IMR-90 (cell line): Measurements from ENCODE around the gene CCDC33. TPM values are rescaled to one million over a fixed set of nuclear protein-coding genes. Genes with fewer than 3 reads are reported as not detected.

Source experiments
- ATAC-seq: fragments of 200-7000 bp; cut with Tn5 transposase; 2 replicates; pipeline ENCODE4 v1.9.1; 2020; ENCODE audit warnings: low read depth, mild to moderate bottlenecking, moderate library complexity
- BruUV-seq: library from RNA; stranded (reverse); fragments of 400-500 nt; replicated peaks from 2 replicates; lab custom pipeline; 2021; lab: Mats Ljungman, UMichigan
- CTCF ChIA-PET: fragments of 300-600 bp; formaldehyde crosslinking; extraction: SDS; loops from one replicate; lab custom pipeline; 2021; ENCODE audit warnings: antibody characterized with exemption; lab: Yijun Ruan, JAX
- POLR2A ChIA-PET: fragments of 300-600 bp; sonication (Branson Sonifier 250); formaldehyde crosslinking; loops from one replicate; lab custom pipeline; 2022; ENCODE audit warnings: antibody characterized with exemption; ENCODE audit not compliant: unreplicated experiment; lab: Charles Lee
- DNase-seq: peaks from one replicate; pipeline ENCODE4 v3.0.0; 2013
- H2AFZ ChIP-seq: replicated peaks from 2 replicates; pipeline ENCODE3; 2013; ENCODE audit warnings: low read length, mild to moderate bottlenecking; ENCODE audit not compliant: poor library complexity
- H2AK5ac ChIP-seq: 2 replicates; pipeline ENCODE4 v1.6.1; 2013; ENCODE audit warnings: low read depth, low read length, inconsistent platforms
- H2AK9ac ChIP-seq: replicated peaks from 2 replicates; pipeline ENCODE3; 2013; ENCODE audit warnings: mild to moderate bottlenecking, low read depth, low read length, moderate library complexity; ENCODE audit not compliant: poor library complexity
- H2BK120ac ChIP-seq: 2 replicates; pipeline ENCODE4 v1.6.1; 2013; ENCODE audit warnings: low read depth, low read length, inconsistent platforms
- H2BK15ac ChIP-seq: 3 replicates; pipeline ENCODE4 v1.6.1; 2013; ENCODE audit warnings: low read depth, low read length, inconsistent platforms
- H2BK20ac ChIP-seq: 2 replicates; pipeline ENCODE4 v1.6.1; 2013; ENCODE audit warnings: low read depth, mild to moderate bottlenecking, inconsistent platforms, low read length, moderate library complexity
- H2BK5ac ChIP-seq: 2 replicates; pipeline ENCODE4 v1.6.1; 2013; ENCODE audit warnings: mild to moderate bottlenecking, low read depth, low read length, inconsistent platforms; ENCODE audit not compliant: poor library complexity, severe bottlenecking
- H3K14ac ChIP-seq: replicated peaks from 2 replicates; pipeline ENCODE4 v1.6.1; 2013; ENCODE audit warnings: low read depth, low read length, inconsistent platforms
- H3K18ac ChIP-seq: 2 replicates; pipeline ENCODE4 v1.6.1; 2013; ENCODE audit warnings: low read depth, low read length, control low read depth
- H3K23ac ChIP-seq: 2 replicates; pipeline ENCODE4 v1.6.1; 2013; ENCODE audit warnings: low read depth, low read length, inconsistent platforms
- H3K27ac ChIP-seq: 2 replicates; pipeline ENCODE4 v1.5.1; 2013; ENCODE audit warnings: mild to moderate bottlenecking, control low read depth, low read length; ENCODE audit not compliant: insufficient read depth
- H3K27me3 ChIP-seq: 2 replicates; pipeline ENCODE4 v1.6.1; 2013; ENCODE audit warnings: low read length; ENCODE audit not compliant: control insufficient read depth, insufficient read depth
- H3K36me3 ChIP-seq: 2 replicates; pipeline ENCODE4 v1.6.1; 2013; ENCODE audit warnings: low read length, mixed read lengths; ENCODE audit not compliant: control insufficient read depth, insufficient read depth
- H3K4ac ChIP-seq: 2 replicates; pipeline ENCODE4 v1.6.1; 2013; ENCODE audit warnings: low read depth, low read length, inconsistent platforms
- H3K4me1 ChIP-seq: 2 replicates; pipeline ENCODE4 v1.6.1; 2013; ENCODE audit warnings: low read length, mixed read lengths; ENCODE audit not compliant: control insufficient read depth, insufficient read depth
- H3K4me2 ChIP-seq: 2 replicates; pipeline ENCODE4 v1.6.1; 2013; ENCODE audit warnings: low read depth, mild to moderate bottlenecking, control low read depth, low read length, moderate library complexity
- H3K4me3 ChIP-seq: 2 replicates; pipeline ENCODE4 v1.5.1; 2013; ENCODE audit warnings: low read depth, mild to moderate bottlenecking, control low read depth, low read length, moderate library complexity; ENCODE audit not compliant: insufficient read depth
- H3K56ac ChIP-seq: 2 replicates; pipeline ENCODE4 v1.6.1; 2013; ENCODE audit warnings: low read length, inconsistent platforms; ENCODE audit not compliant: insufficient read depth; ENCODE audit errors: extremely low read depth
- H3K79me1 ChIP-seq, 2 experiments: 2 replicates each; pipeline ENCODE4 v1.6.1; 2013; ENCODE audit warnings: low read length in 2 of 2, inconsistent platforms in 1 of 2, low read depth in 1 of 2
- H3K9ac ChIP-seq: 2 replicates; pipeline ENCODE4 v1.6.1; 2013; ENCODE audit warnings: low read depth, low read length, control low read depth
- H3K9me1 ChIP-seq: 2 replicates; pipeline ENCODE4 v1.6.1; 2013; ENCODE audit warnings: low read length, inconsistent platforms; ENCODE audit not compliant: insufficient read depth
- H3K9me3 ChIP-seq: 2 replicates; pipeline ENCODE4 v1.6.1; 2013; ENCODE audit warnings: low read length; ENCODE audit not compliant: control insufficient read depth, insufficient read depth
- H4K20me1 ChIP-seq: 2 replicates; pipeline ENCODE4 v1.6.1; 2013; ENCODE audit warnings: low read length, inconsistent platforms; ENCODE audit not compliant: insufficient read depth
- H4K5ac ChIP-seq: 2 replicates; pipeline ENCODE4 v1.6.1; 2013; ENCODE audit warnings: mild to moderate bottlenecking, low read depth, low read length, control low read depth
- H4K8ac ChIP-seq, 2 experiments: 2 replicates each; pipeline ENCODE4 v1.6.1; 2013; ENCODE audit warnings: low read depth in 2 of 2, low read length in 2 of 2, control low read depth in 1 of 2, inconsistent platforms in 1 of 2
- H4K91ac ChIP-seq: 2 replicates; pipeline ENCODE4 v1.6.1; 2013; ENCODE audit warnings: low read depth, low read length, inconsistent platforms; ENCODE audit not compliant: insufficient read depth
- FOS ChIP-seq: fragments of 150-350 bp; IDR thresholded peaks from 2 replicates; pipeline ENCODE4 v1.6.1; 2016; ENCODE audit warnings: low read depth, low read length
- MAZ ChIP-seq: IDR thresholded peaks from 2 replicates; pipeline ENCODE4 v1.6.1; 2012; ENCODE audit warnings: low read depth, mild to moderate bottlenecking, low read length, improper control_type of control experiment, moderate library complexity, borderline replicate concordance
- MXI1 ChIP-seq: IDR thresholded peaks from 2 replicates; pipeline ENCODE4 v1.6.1; 2012; ENCODE audit warnings: low read depth, mild to moderate bottlenecking, low read length, moderate library complexity, borderline replicate concordance
- NFE2L2 ChIP-seq: fragments of 150-350 bp; IDR thresholded peaks from 2 replicates; pipeline ENCODE4 v1.6.1; 2016; ENCODE audit warnings: low read depth, mild to moderate bottlenecking, low read length
- RAD21 ChIP-seq: IDR thresholded peaks from 2 replicates; pipeline ENCODE4 v1.6.1; 2012; ENCODE audit warnings: low read length, improper control_type of control experiment
- RFX5 ChIP-seq: IDR thresholded peaks from 2 replicates; pipeline ENCODE4 v1.8.0; 2012; ENCODE audit warnings: low read depth, mild to moderate bottlenecking, low read length, moderate library complexity
- SMC3 ChIP-seq: fragments of 150-350 bp; IDR thresholded peaks from 2 replicates; pipeline ENCODE4 v1.6.1; 2016; ENCODE audit warnings: low read depth, mild to moderate bottlenecking, antibody characterized with exemption, low read length, moderate library complexity
- USF2 ChIP-seq: fragments of 150-350 bp; IDR thresholded peaks from 2 replicates; pipeline ENCODE4 v1.6.1; 2017; ENCODE audit warnings: mild to moderate bottlenecking, antibody characterized with exemption, low read length, low read depth
- WGBS, 2 experiments: methylation state at CpG; one replicate each; pipeline versions ENCODE4 v1.1.5 to v1.1.7; 2013; ENCODE audit warnings: missing lambda C conversion rate in 2 of 2; ENCODE audit not compliant: insufficient read length in 1 of 2; ENCODE audit errors: extremely low coverage in 2 of 2; 5-methylcytosine and 5-hydroxymethylcytosine counted together
- dilution Hi-C: fragments of 300-500 bp; cut with HindIII; formaldehyde crosslinking; loops from one replicate; pipeline ENCODE4 v1.14.3; 2018; ENCODE audit warnings: low sequenced_read_pairs; ENCODE audit not compliant: unreplicated experiment
- in situ Hi-C: fragments of 300-500 bp; cut with MboI; formaldehyde crosslinking; loops from 3 replicates; pipeline ENCODE4 v1.14.3; 2019; ENCODE audit warnings: low sequenced_read_pairs, inconsistent platforms, mixed read lengths
- intact Hi-C: fragments of 100-400 bp; cut with micrococcal nuclease; formaldehyde crosslinking; loops from 2 replicates; pipeline ENCODE4 v1.10.0; 2022
- polyA plus RNA-seq, 3 experiments: library from polyadenylated mRNA; depleted of rRNA; stranded (reverse); fragments of >200 nt; gene quantifications; 2 replicates each; pipeline ENCODE4 v1.2.3, GENCODE V29; 2012; ENCODE audit warnings: low replicate concordance in 1 of 3
- total RNA-seq: library from RNA; depleted of rRNA; stranded (reverse); fragments of >200 nt; gene quantifications from 2 replicates; pipeline ENCODE4 v1.2.3, GENCODE V29; 2012

CCDC33 gene
- total and polyA plus RNA-seq, 2 of the 4 experiments (the other 2 are of a cell fraction): not detected

GRCh38 chr15:74276560-74276959, 40.4 kb downstream of the CCDC33 start:
- dilution Hi-C loops: no loop called here
- H3K79me1 ChIP-seq: no peaks in the 10 kb centered on the region
- no peak overlapping the region for H2BK5ac ChIP-seq
- ChIA-PET CTCF (no interaction called here), POLR2A (no interaction called here)
- ATAC-seq (no peak), DNase-seq (no peak)
- H4K91ac ChIP-seq: no peak overlapping the region
- H2BK20ac ChIP-seq: no peak overlapping the region
- in situ Hi-C loops: no loop called here
- no peak overlapping the region for H3K4me2 ChIP-seq
- TF ChIP-seq RFX5: no peak
- TF ChIP-seq MAZ: no peak
- TF ChIP-seq FOS: no peak
- no peak for TF ChIP-seq SMC3
- no peak for TF ChIP-seq USF2
- no peak for TF ChIP-seq NFE2L2
- TF ChIP-seq RAD21: no peak
- TF ChIP-seq MXI1: no peak
- no peaks in the 10 kb centered on the region for H3K9me1 ChIP-seq
- intact Hi-C loops: no loop called here
- no peak overlapping the region for H2AK5ac ChIP-seq
- H2AFZ ChIP-seq: no peak overlapping the region
- no peak overlapping the region for H3K23ac ChIP-seq
- no peaks in the 10 kb centered on the region for H3K4me1 ChIP-seq
- no peaks in the 10 kb centered on the region for H3K36me3 ChIP-seq
- H3K56ac ChIP-seq: no peak overlapping the region
- no peak overlapping the region for H3K4me3 ChIP-seq
- H2AK9ac ChIP-seq: no peak overlapping the region
- H3K4ac ChIP-seq: no peak overlapping the region
- no TSS peak for BruUV-seq
- WGBS, 2 experiments: 29% methylated on average over 1 of the region's 3 CpGs; no CpG with 5 or more reads in 1 of the 2 experiments
- H3K9ac ChIP-seq: no peak overlapping the region
- no peak overlapping the region for H2BK120ac ChIP-seq
- no peaks in the 10 kb centered on the region for H4K20me1 ChIP-seq
- H4K5ac ChIP-seq: no peak overlapping the region
- no peak overlapping the region for H2BK15ac ChIP-seq
- H3K14ac ChIP-seq: no peak overlapping the region
- no peak overlapping the region for H4K8ac ChIP-seq
- no peaks in the 10 kb centered on the region for H3K9me3 ChIP-seq
- peaks cover 55% of the 10 kb centered on the region for H3K27me3 ChIP-seq
- H3K18ac ChIP-seq: no peak overlapping the region
- H3K27ac ChIP-seq: no peak overlapping the region
